ENCODE measurements around the gene ORMDL2.

The ORMDL2 gene

DNA sequence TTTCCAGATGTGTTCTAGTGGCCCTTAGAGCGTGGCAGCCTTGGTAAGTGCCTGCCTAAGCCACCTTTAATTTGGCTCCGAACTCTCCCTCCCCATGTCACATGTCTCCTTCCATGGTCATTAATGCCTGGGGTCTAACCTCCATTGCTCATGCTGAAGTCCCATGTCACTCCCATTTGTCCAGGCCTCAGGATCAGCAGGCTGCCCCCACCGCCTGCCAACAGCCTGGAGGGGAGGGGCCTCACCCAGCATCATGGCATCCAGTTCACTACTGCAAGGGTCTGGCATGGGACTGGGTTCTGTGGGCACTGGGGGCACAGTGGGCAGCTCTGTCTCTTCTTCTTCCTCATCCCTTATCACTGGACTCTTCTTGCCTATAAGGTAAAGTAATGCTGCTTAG lies 20.5 kb downstream of the ORMDL2 start:
- no peak for DNase-seq (ENCODE audit: extremely low read depth, low read depth)
- TF ChIP-seq, protein P1, sequence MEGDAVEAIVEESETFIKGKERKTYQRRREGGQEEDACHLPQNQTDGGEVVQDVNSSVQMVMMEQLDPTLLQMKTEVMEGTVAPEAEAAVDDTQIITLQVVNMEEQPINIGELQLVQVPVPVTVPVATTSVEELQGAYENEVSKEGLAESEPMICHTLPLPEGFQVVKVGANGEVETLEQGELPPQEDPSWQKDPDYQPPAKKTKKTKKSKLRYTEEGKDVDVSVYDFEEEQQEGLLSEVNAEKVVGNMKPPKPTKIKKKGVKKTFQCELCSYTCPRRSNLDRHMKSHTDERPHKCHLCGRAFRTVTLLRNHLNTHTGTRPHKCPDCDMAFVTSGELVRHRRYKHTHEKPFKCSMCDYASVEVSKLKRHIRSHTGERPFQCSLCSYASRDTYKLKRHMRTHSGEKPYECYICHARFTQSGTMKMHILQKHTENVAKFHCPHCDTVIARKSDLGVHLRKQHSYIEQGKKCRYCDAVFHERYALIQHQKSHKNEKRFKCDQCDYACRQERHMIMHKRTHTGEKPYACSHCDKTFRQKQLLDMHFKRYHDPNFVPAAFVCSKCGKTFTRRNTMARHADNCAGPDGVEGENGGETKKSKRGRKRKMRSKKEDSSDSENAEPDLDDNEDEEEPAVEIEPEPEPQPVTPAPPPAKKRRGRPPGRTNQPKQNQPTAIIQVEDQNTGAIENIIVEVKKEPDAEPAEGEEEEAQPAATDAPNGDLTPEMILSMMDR (IDR thresholded peaks at IDR 0.05; ENCODE audit: low read depth, low read length), result no peak

DNA sequence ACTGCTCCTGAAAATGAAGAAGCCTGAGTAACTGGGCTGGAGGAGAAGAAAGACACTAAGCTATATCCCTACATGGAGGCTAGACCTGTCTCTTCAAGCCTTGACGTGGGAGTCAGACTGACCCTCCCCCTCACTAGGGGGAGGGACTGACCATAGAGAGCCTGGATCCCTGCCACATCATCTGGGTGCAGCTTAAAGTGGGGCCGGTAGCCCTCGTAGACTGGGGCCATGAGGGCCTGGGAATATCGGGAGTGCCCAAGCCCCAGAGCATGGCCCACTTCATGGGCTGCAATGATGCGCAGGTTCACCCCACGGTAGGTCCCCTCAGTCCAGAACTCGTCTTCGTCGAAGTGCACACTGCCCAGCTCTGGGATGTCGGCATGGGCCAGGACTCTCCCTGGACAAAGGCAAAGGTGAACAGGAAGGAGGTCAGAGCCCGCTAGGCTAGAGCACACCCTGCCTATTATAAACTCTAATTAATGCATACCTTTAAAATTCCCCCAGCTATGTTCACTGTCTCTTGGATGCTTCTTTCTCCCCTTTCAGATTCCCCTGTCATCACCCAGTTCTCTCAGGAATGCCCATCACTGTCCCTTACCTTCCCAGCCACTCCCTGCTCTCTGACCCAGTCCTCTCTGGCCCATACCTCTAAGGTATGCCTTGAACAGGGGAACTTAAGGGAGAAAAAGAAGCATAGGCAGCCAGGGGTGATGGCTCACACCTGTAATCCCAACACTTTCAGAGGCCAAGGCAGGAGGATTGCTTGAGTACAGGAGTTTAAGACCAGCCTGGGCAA lies 21.7 kb downstream of the ORMDL2 start:
- DNase-seq (ENCODE audit: extremely low read depth, low read depth), result no peak
- TF ChIP-seq, protein P1 (IDR thresholded peaks at IDR 0.05; ENCODE audit: low read depth, low read length), result no peak

DNA sequence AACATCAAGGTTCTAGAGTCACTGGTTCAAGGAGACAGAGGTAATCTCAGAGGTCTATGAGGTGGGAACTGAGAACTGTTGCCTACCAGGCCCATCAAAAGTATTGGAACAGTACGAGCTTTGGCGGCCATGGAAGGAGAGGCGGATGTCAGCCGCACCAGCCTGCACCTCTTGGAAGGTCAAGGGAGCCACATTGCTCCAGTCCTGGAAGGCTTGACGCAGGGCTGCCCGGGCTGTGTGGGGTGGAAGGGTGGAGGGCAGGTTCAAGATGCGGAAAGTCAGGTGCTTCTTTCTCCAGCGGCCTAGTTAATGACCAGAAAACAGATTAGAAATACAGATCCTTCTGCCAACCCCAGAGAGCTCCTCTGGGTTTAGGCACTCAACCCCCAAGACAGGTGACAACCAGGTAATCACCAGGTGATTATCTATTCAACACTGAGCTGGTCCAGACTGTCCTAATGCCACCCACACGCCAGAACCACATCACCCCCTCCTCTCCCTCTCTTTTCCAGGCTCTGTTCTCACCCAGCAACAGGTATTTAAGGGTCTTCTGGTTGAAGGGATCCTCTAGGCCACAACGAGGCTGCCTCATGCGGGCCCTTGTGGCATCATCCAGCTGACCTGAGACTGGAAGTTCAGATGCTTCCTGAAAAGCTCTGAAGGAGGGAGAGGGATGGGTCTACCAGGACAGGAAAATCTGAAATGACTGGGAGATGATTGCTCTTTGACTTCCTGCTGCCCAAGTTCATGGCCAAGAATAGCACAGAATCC lies 22.9 kb downstream of the ORMDL2 start:
- no peak for DNase-seq (ENCODE audit: extremely low read depth, low read depth)
- TF ChIP-seq, protein P1 (IDR thresholded peaks at IDR 0.05; ENCODE audit: low read depth, low read length), result no peak

DNA sequence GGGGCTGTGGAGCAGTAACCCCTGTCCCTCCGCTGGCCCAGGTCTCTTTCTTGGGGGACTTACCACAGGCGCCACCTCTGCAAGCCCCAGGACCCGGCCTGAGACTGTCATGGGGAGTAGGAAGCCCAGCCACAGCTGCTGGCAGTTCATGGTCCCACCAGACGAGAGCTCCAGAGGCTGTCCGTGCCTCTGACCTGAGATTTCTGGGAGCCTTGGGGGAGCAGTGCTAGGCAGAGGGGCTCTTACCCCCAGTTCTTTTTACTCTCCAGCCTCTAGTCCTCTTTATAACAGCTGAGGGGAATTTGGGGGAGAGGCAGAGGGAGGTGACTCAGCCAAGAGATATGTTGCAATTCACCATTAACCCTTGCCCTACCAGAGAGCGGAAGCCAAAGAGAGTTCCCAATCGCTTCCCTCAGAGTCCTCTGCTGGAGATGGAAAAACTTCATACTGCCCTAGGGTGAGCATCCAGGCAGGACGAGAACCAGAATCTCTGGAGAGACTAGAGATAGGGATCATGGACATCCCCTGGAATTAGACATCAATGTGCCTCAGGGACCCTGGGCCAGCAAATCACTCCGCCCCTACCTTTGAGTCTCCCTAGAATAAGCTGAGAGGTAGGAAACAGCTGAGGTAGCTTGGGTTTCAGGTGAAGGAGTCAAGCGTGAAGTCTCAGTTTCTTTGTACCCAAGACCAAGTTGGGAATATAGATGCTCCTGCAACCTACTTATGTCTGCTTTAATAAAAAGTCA lies 25.0 kb downstream of the ORMDL2 start, which contains the start of gene MMP19:
Gene MMP19, minus strand, starts transcription at position 256 of the 749 bp plus-strand sequence. Its CDS starts 106 bp downstream, at position 150.
- DNase-seq (ENCODE audit: extremely low read depth, low read depth), result peak; percentile 46

DNA sequence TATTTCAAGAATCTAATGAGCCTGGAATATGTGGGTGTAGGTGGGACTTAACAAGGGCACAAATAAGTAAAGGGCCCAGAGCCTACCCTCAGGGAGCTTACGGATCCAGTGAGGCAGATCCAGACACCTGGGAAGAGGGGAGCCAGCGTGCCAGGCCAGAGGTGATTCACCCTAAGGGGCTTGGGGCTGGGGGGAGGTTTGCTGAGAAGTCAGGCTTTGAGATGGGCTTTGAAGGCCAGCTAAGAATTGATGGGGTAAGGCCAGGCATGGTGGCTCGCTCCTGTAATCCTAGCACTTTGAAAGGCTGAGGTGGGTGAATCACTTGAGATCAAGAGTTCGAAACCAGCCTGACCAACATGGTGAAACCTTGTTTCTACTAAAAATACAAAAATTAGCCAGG lies 25.6 kb downstream of the ORMDL2 start:
- TF ChIP-seq, protein P1 (IDR thresholded peaks at IDR 0.05; ENCODE audit: low read depth, low read length), result no peak
- no peak for DNase-seq (ENCODE audit: extremely low read depth, low read depth)

More for the DNA sequence above, 25.0 kb downstream of the ORMDL2 start, which contains the start of gene MMP19:
- TF ChIP-seq, protein P1 (IDR thresholded peaks at IDR 0.05; ENCODE audit: low read depth, low read length), result peak; percentile 6; the same call in 1 of the 2 replicates

DNA sequence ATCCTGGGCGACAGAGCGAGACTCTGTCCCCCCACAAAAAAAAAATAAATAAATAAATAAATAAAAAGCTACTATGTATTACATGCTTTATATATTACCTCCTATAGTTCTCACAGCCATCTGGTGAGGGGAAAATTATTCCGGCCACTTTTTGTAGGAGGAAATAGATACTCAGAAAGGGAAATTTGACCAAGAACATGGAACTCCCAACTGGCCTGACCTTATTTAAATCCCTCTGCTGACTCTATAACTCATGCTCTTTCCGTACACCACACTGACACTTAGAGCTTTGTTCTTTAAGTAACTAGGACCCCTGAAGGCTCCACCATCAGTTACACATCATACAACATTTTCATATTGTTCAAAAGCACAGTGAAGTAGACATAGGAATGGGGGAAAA lies 27.1 kb downstream of the ORMDL2 start:
- TF ChIP-seq, protein P1 (IDR thresholded peaks at IDR 0.05; ENCODE audit: low read depth, low read length), result no peak
- DNase-seq (ENCODE audit: extremely low read depth, low read depth), result no peak
